GM10248 (cell line): ENCODE results near the gene DIP2C.

Experiments used
- CTCF ChIA-PET: fragments of 300-600 bp; sonication (Branson Sonifier 250); formaldehyde crosslinking; extraction: SDS; loops from one replicate; lab custom pipeline; 2021; ENCODE audit warnings: antibody characterized with exemption; lab: Yijun Ruan, JAX
- POLR2A ChIA-PET: fragments of 350-650 bp; sonication (Branson Sonifier 250); formaldehyde crosslinking; extraction: SDS; loops from one replicate; lab custom pipeline; 2020; ENCODE audit warnings: antibody characterized with exemption; lab: Yijun Ruan, JAX
- DNase-seq: peaks from one replicate; pipeline ENCODE4 v3.0.0; 2012; ENCODE audit errors: extremely low spot score
- CTCF ChIP-seq: IDR thresholded peaks from 2 replicates; pipeline ENCODE4 v1.5.1; 2012; ENCODE audit warnings: mild to moderate bottlenecking, low read depth; ENCODE audit errors: extremely low read depth, missing control alignments, control extremely low read depth

DIP2C gene

GRCh38 chr10:357201-357950 is 332.1 kb downstream of the DIP2C start:
- CTCF ChIA-PET, result no interaction called here
- TF ChIP-seq CTCF, result no peak
- DNase-seq, result no peak
- POLR2A ChIA-PET, result no interaction called here

- no peak for DNase-seq
- POLR2A ChIA-PET, result no interaction called here
- CTCF ChIA-PET, result no interaction called here
- peak; percentile 13 for TF ChIP-seq CTCF
These were observed 333.0 kb downstream of the DIP2C start for GRCh38 chr10:356452-356851.

- ChIA-PET CTCF (interaction anchor here (1.2 kb wide), 1 partner anchor 16 kb away, joined by 3 read pairs; no protein-coding TSS in a partner anchor), POLR2A (no interaction called here)
- no peak for TF ChIP-seq CTCF
- no peak for DNase-seq
These were observed 334.4 kb downstream of the DIP2C start for GRCh38 chr10:354901-355617.

- DNase-seq, result no peak
- TF ChIP-seq CTCF, result no peak
- POLR2A ChIA-PET, result no interaction called here
- CTCF ChIA-PET, result interaction anchor here (1.2 kb wide), 1 partner anchor 11 kb away, joined by 4 read pairs; no protein-coding TSS in a partner anchor
These were observed 336.8 kb downstream of the DIP2C start for GRCh38 chr10:352476-353235.

GRCh38 chr10:351770-352334 is 337.6 kb downstream of the DIP2C start:
- CTCF ChIA-PET, result interaction anchor here (1.4 kb wide), 1 partner anchor 23 kb away, joined by 5 read pairs; no protein-coding TSS in a partner anchor
- POLR2A ChIA-PET, result no interaction called here
- DNase-seq, result no peak
- TF ChIP-seq CTCF, result no peak
